ENCODE results near the gene HLA-G.

- TF ChIP-seq POLR2A (IDR thresholded peaks at IDR 0.05; ENCODE audit: low read length) (no peak), GATA1 (IDR thresholded peaks at IDR 0.05; ENCODE audit: low read depth, low read length) (no peak)
Measured at GRCh38 chr6:29813809-29814208, 13.8 kb upstream of the HLA-G start.
